Urinary bladder (tissue), 4 donors: Measurements from ENCODE around the gene HTT. TPM values are rescaled to one million over a fixed set of nuclear protein-coding genes. Genes with fewer than 3 reads are reported as not detected.

Experiments
- DNase-seq: peaks from one replicate; pipeline ENCODE4 v3.0.0-alpha.2; 2015; ENCODE audit errors: extremely low spot score
- H3K27ac ChIP-seq: one replicate; pipeline ENCODE4 v1.5.1; 2013; ENCODE audit warnings: low read depth, mild to moderate bottlenecking, moderate library complexity
- H3K36me3 ChIP-seq: one replicate; pipeline ENCODE4 v1.6.1; 2013; ENCODE audit warnings: mild to moderate bottlenecking, moderate library complexity; ENCODE audit not compliant: insufficient read depth
- H3K4me1 ChIP-seq: one replicate; pipeline ENCODE4 v1.6.1; 2013; ENCODE audit warnings: mild to moderate bottlenecking, moderate library complexity; ENCODE audit not compliant: insufficient read depth
- H3K4me3 ChIP-seq: one replicate; pipeline ENCODE4 v1.5.1; 2013; ENCODE audit warnings: low read depth, low read length
- WGBS: extraction: QIAGEN DNeasy Blood & Tissue Kit; methylation state at CpG from one replicate; pipeline ENCODE4 v1.1.7; 2013; 5-methylcytosine and 5-hydroxymethylcytosine counted together
- polyA plus RNA-seq: library from polyadenylated mRNA; stranded (reverse); fragments of 200-250 nt; gene quantifications from one replicate; pipeline ENCODE4 v1.2.3, GENCODE V29; 2013
- total RNA-seq: library from RNA; depleted of rRNA; stranded (reverse); fragments of >200 nt; gene quantifications from one replicate; pipeline ENCODE4 v1.2.3, GENCODE V29; 2014
- donor health status: healthy with polysubstance abuse.
- donor health status: healthy.

HTT gene
- total and polyA plus RNA-seq, 2 donors: 14.7 to 80.4 TPM

DNA sequence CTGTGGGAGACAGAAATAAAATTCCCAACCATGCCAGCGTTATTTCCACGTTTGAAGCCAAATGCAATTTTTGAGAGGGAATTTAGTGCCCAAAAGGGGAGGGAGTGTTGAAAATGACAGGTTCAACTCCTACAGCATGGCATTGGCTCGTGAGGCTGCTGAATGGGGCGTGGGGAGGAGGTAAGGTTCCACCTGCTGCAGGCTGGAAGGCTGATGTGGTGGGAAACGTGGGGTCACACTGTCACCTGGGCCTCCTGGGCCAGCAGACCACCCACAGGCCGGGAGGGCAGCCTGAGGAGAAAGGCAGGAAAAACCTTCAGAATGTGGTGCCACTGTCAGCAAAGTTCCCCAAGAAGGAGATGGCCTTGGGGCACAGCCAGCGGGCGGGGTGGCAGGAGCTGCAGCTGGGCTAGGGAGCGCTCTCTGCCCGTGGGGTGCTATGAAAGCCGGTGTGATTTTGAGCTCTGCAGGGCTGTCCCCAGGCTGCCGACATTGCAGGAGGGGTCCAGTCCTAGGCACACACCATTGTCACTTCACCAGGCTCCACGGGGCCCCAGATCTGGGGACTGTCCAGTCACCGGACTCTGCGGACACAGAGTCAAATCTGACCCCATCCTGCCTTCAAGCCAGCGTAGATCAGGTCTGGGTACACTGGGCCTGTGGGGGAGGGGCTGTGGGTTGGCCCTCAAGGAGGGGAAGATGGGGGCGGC, 194.1 kb downstream of the HTT start:
- Histone ChIP-seq H3K27ac (no peak overlapping the region), H3K4me1 (no peaks in the 10 kb centered on the region), H3K36me3 (no peaks in the 10 kb centered on the region), H3K4me3 (no peak overlapping the region)
- no peak for DNase-seq
- WGBS: 87% methylated on average over 17 of the region's 17 CpGs

DNA sequence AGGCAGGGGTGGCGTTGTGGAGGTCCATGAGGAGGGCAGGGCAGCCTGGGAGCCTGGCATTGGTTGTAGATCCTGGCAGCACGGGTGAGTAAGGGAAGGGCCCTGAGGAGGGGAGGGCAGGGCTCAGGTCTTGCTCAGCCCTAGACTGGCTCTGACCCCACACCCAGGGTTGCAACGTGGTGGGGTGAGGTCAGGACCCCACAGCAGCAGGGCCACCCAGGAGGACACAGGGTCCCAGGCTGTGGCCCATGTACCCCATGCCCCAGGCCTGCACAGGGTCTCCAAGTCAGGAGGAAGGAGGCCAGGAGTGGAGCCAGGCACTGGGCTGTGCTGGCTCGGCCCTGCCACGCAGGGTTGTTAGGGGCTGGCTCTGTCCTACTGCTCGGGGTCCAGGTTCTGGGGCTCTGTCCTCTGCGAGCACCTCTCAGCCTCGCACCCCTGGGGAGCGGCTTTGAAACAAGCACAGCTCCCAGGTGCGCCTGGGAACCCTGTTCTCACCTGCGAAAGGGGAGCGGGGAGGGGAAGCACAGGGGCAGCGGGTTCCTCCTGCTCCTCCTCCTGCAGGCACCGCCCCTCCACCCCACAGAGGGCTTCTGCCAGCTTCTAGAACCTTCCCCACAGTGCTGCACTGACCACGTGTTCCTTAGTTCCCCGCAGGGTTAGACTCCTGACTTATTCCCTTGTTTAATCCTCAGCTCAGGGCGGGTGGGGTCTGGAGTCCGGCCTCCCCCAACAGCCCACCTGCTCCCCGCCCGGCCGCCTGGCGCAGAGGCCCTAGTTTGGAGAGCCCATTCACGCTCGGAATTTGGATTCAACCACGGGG, 194.8 kb downstream of the HTT start:
- no peak for DNase-seq
- WGBS: 85% methylated on average over 25 of the region's 25 CpGs
- Histone ChIP-seq H3K4me3 (no peak overlapping the region), H3K4me1 (no peaks in the 10 kb centered on the region), H3K27ac (no peak overlapping the region), H3K36me3 (no peaks in the 10 kb centered on the region)

DNA sequence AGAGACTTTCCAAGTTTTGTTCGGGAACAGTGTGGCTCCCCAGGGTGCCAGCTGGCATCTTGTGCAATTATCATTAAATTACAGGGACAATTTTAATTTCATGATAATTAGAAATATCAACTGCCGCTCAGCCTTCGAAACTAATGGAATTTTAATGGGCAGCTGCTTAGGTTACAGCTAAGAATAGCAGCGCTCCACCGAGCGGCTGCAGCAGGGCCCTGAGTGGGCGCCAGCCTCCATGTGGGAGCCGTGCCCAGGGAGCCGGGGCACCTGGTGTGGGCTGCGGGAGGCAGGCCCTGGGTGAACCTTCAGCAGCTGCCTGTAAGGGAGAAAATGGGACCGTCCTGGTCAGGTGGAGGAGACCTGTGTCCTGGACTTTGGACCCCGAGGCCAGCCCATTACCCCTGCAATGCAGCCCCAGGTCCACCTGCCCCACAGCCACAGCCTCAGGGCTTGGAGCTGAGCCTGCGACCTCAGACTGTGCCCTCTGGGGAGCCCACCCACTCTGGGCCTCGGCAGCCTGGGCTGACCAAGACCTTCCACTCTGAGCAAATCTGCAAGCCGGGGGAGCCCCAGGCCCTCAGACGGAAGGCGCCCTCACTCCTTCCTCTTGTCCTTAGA, 195.6 kb downstream of the HTT start:
- Histone ChIP-seq H3K4me3 (no peak overlapping the region), H3K27ac (no peak overlapping the region), H3K36me3 (no peaks in the 10 kb centered on the region), H3K4me1 (no peaks in the 10 kb centered on the region)
- DNase-seq: no peak
- WGBS: 78% methylated on average over 17 of the region's 17 CpGs

DNA sequence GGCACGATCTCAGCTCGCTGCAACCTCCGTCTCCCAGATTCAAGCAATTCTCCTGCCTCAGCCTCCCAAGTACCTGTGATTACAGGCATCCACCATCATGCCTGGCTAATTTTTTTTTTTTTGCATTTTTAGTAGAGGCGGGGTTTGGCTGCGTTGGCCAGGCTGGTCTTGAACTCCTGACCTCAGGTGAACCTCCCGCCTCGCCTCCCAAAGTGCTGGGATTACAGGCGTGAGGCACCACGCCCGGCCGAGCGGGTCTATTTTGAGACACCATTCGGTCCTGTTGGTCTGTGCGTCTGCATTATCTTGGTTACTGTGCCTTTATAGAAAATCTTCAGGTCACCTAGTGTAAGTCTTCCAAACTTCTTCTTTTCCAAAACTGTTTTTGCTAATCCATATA, 196.7 kb downstream of the HTT start:
- H3K27ac ChIP-seq: no peak overlapping the region
- no peak for DNase-seq
- 87% methylated on average over 14 of the region's 14 CpGs for WGBS
- H3K4me3 ChIP-seq: no peak overlapping the region
- no peaks in the 10 kb centered on the region for H3K36me3 ChIP-seq
- H3K4me1 ChIP-seq: no peaks in the 10 kb centered on the region

DNA sequence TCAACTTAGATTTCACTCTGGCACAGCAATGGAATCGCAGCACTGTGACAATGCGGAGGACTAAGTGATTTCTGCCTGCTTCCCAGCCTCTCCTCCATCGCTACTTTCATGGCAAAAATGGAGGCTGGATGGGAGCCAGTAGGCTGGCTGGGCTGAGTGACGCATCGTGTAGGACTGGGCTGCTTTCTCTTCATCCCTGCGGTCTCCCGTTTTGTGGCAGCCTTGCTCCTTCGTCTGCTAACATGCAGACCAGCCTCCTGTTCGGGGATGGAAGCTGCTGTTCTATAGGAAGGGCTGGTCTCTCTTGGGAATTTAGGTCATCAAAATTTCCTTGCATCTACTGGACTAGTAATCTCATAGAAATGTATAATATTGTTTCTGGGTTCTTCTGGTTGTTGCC, 202.5 kb downstream of the HTT start:
- Histone ChIP-seq H3K36me3 (no peaks in the 10 kb centered on the region), H3K4me1 (no peaks in the 10 kb centered on the region), H3K4me3 (no peak overlapping the region), H3K27ac (no peak overlapping the region)
- DNase-seq: no peak
- WGBS: 50% methylated on average over 9 of the region's 9 CpGs

DNA sequence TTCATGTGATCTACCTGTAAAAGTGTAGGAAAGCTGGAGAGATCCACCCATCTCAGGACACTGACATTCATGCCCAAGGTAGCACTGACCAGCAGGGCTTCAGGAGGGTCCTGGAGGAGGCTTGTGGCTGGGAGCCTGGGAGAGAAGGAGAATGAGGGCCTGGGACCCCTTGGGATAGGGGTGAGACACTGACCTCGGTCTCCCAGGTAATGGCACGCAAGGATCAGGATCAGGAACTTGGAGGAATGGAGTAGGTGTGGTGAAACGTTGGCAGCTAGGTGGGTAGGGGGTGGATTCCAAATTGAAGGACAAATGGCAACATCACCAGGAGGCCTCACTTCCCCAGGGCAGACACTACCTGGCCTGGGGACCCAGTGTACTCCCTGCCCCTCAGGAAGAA, 206.0 kb downstream of the HTT start:
- no peak for DNase-seq
- no peak overlapping the region for H3K27ac ChIP-seq
- H3K36me3 ChIP-seq: no peaks in the 10 kb centered on the region
- H3K4me3 ChIP-seq: no peak overlapping the region
- 88% methylated on average over 3 of the region's 3 CpGs for WGBS
- no peaks in the 10 kb centered on the region for H3K4me1 ChIP-seq

DNA sequence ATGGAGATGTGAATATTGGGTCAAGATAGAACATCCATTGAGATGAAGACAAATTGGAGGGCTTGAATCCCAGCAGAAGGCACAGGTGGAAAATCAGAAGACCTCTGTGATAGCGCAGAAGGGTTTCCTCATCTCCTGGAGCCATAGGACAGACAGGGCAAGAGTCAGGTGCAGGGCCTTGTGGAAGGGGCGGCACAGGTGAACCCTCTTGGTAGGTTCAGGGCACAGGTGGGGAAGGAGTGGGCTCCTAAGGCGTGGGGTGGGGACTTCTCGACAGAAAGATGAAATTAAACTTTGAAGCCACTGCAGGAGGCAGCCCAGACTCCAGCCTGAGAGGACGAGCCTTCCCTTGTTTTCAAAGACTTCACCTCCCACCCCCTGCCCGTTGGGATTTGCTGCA, 209.0 kb downstream of the HTT start:
- 83% methylated on average over 6 of the region's 6 CpGs for WGBS
- no peaks in the 10 kb centered on the region for H3K36me3 ChIP-seq
- no peak overlapping the region for H3K4me3 ChIP-seq
- no peak overlapping the region for H3K27ac ChIP-seq
- no peaks in the 10 kb centered on the region for H3K4me1 ChIP-seq
- no peak for DNase-seq

DNA sequence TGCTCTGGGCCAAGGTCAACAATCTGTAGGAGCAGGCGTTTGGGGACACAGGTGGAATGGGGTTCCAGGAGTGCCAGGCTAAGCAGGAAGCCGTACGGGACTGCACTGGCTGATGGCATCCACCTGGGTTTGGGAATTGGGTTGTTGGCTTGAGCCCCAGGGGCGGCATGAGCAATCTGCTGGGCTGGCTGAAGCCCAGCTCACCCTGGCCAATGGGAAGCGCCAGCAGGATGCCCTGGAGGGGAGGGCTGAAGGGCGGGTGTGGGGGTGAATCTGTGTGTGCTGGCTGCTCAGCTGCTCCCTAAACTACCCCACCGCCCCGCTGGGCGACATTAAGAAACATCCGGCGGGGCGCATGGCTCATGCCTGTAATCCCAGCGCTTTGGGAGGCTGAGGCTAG, 209.4 kb downstream of the HTT start:
- DNase-seq: no peak
- H3K36me3 ChIP-seq: no peaks in the 10 kb centered on the region
- H3K4me3 ChIP-seq: no peak overlapping the region
- H3K4me1 ChIP-seq: no peaks in the 10 kb centered on the region
- no peak overlapping the region for H3K27ac ChIP-seq
- WGBS: 78% methylated on average over 13 of the region's 13 CpGs

DNA sequence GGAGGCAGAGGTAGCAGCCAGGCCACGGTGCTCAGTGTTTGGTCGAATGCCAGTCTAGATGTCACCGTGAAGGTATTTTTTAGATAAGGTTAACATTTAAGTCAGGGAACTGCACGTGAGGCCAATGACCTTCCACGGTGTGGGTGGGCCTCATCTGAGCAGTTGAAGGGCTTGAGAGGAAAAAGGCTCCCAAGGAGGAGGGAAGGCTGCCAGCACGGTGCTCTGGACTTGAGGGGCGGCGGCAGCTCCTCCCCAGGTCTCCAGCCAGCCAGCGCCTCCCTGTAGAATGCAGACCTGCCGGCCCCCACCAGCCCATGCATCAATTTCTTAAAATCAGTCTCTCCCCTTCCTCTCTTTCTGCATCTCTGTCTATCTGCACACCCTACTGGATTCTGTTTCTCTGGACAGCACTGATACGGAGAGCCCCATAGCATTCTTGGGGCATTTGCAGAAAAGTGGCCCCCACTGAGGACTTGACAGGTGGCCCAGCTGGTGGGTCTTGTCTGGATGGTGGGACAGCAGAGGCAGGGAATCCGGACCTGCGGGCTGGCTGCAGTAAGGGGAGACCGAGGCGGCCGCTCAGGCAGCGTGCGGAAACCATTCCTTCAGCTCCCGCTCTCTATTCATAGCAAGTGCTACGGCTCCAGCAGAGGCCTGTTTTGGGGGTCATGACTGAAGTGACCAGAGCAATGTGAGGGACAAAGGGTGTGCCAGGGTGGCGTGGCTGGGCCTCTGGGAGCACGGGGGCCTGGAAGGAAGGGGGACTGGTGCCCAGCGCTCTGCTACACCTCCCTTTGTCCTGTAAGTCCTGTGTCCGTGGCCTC, 210.5 kb downstream of the HTT start:
- Histone ChIP-seq H3K4me3 (no peak overlapping the region), H3K36me3 (no peaks in the 10 kb centered on the region), H3K4me1 (no peaks in the 10 kb centered on the region), H3K27ac (no peak overlapping the region)
- 82% methylated on average over 24 of the region's 24 CpGs for WGBS
- DNase-seq: no peak

DNA sequence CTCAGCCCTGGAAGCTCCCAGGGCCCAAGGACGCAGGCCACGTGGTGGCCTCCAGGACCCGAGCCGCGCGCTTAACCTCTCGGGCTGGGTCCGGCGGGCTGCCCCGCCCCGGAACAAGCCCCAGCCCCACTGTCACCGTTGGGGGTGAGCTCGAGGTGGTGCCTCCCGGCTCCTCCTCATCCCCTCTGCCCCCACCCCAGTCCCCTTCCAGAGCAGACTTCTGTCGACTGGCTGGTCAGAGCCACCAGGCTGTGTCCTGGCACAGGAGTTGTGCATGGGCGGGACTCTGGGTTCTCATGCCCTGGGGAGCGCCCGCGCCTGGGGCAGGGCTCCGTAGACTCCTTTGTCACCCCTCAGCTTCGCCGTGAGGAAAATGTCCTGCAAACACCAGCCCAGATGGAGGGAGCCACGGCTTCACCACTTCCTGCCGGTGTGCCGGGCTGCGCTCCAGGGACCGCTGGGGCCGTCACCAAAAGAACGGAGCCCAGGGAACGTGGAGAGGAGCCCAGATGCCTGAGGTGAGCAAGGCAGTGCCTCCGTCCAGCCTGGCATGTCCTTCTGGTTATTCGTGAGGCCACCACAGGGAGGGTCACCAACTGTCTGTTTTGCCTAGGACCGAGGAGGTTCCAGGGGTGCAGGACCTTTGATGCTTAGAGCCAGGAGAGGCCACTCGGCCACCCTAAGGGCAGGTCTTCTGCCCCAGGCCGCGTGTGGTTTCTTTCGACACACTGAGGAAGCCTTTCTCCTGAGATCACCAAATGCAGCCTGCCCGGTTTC, 211.3 kb downstream of the HTT start:
- H3K27ac ChIP-seq: no peak overlapping the region
- no peak overlapping the region for H3K4me3 ChIP-seq
- no peaks in the 10 kb centered on the region for H3K36me3 ChIP-seq
- WGBS: 73% methylated on average over 38 of the region's 38 CpGs
- DNase-seq: no peak
- no peaks in the 10 kb centered on the region for H3K4me1 ChIP-seq

DNA sequence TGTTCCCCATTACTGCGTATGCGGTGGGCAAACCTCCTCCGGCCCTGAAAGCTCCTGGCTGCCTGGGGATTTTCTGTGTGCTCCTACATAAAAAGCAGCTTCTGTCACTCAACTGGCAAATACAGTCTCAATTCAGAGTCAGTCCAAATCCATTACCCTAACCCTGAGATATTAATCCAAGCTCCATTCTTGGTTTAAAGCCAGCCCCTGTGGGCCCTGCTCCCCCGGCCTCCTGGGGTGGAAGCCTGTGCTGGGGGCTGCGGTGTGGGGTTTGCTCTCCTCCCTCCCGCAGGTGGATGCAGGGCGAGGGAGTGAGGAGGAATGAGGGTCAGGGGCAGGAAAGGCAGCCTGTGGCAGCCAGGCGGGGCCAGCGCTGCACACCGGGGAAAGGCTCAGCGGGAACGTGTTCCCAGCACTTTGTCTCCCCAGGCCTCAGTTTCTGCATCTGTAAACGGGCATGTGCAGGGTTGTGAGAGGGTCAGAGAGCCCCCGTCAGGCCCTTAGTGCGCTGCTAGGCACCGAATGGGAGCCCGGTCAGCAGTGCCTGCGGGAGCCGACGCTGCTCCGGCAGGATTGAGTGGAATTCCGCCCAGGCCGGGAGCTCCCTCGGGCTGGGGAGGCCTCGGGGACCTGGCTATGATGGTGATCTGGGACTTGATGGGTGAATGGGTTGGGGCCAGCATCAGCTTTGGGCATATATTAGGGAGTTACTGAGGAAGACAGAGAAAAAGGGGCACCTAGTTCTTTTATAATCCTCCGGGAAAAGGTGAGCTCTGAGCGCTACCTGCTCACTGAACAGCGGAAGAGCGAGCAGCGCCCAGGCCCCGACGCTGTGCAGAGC, 212.1 kb downstream of the HTT start:
- WGBS: 72% methylated on average over 32 of the region's 32 CpGs
- Histone ChIP-seq H3K4me1 (peaks cover 1% of the 10 kb centered on the region), H3K36me3 (no peaks in the 10 kb centered on the region), H3K4me3 (no peak overlapping the region), H3K27ac (no peak overlapping the region)
- DNase-seq: no peak

DNA sequence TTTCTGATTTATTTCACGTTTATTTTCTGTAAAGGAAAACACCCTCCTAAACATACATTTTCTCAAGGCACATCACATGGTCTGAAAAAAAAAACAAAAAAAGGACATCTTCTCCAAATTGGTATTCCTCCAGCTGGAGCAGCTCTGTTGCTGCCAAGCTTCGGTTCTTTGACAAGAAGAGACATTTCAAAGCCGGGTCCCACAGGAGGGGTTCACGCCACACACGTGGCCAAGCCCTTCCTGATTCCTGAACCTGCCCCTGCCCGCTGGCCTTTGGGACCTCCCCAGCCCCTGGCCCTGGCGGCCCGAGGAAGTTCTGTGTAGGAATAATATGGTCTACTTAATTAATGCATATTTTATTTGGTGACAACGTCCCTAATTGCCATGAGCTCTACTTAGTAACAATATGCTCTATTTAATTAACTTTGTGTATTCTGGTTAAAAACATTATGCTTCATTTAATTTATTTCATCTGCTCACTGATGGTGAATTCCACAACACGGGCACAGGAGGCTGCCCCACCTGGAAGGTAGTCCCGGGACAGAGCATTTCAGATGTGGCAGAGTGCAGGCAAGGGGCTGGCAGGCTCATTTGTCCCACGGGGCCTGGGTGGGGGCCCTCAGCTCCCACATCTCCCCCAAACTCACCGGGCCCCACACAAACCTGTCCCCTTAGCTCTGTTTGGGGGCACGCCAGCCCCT, 212.9 kb downstream of the HTT start:
- Histone ChIP-seq H3K4me1 (peaks cover 1% of the 10 kb centered on the region), H3K27ac (no peak overlapping the region), H3K4me3 (no peak overlapping the region), H3K36me3 (no peaks in the 10 kb centered on the region)
- 47% methylated on average over 14 of the region's 14 CpGs for WGBS
- no peak for DNase-seq
